ENCODE data around the gene GLI1.

Gene GLI1

GRCh38 chr12:57461917-57462250 is 2.3 kb downstream of the GLI1 start:
- Histone ChIP-seq H3K79me2 (ENCODE audit: insufficient read depth, low read length) (no peaks in the 10 kb centered on the region; the same call in 1 of the 2 replicates), H3K27ac (ENCODE audit: low read depth, low read length) (peak overlapping the region; percentile 53), H3K4me2 (ENCODE audit: low read depth, low read length, poor library complexity, severe bottlenecking) (peak overlapping the region; percentile 89), H3F3A (ENCODE audit: insufficient read depth) (peaks cover 14% of the 10 kb centered on the region), H2AFZ (ENCODE audit: low read depth, low read length, severe bottlenecking) (peak overlapping the region; percentile 61), H4K20me1 (ENCODE audit: low read depth, low read length) (no peaks in the 10 kb centered on the region), H3K27me3 (ENCODE audit: low read length) (no peaks in the 10 kb centered on the region), H3K9ac (ENCODE audit: low read length) (peak overlapping the region; percentile 59), H3K9me3 (ENCODE audit: insufficient read depth, low read length) (no peaks in the 10 kb centered on the region), H3K36me3 (ENCODE audit: low read length) (no peaks in the 10 kb centered on the region), H3K9me2 (replicated peaks; ENCODE audit: insufficient read depth, low read length) (no peaks in the 10 kb centered on the region), H3K4me3 (ENCODE audit: insufficient read depth, low read length, poor library complexity, severe bottlenecking) (peak overlapping the region; percentile 96)
- TF ChIP-seq EZH2phosphoT487 (conservative IDR thresholded peaks at IDR 0.05; ENCODE audit: low read length) = no peak
- TF ChIP-seq, protein P1, sequence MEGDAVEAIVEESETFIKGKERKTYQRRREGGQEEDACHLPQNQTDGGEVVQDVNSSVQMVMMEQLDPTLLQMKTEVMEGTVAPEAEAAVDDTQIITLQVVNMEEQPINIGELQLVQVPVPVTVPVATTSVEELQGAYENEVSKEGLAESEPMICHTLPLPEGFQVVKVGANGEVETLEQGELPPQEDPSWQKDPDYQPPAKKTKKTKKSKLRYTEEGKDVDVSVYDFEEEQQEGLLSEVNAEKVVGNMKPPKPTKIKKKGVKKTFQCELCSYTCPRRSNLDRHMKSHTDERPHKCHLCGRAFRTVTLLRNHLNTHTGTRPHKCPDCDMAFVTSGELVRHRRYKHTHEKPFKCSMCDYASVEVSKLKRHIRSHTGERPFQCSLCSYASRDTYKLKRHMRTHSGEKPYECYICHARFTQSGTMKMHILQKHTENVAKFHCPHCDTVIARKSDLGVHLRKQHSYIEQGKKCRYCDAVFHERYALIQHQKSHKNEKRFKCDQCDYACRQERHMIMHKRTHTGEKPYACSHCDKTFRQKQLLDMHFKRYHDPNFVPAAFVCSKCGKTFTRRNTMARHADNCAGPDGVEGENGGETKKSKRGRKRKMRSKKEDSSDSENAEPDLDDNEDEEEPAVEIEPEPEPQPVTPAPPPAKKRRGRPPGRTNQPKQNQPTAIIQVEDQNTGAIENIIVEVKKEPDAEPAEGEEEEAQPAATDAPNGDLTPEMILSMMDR (IDR thresholded peaks at IDR 0.05; ENCODE audit: insufficient read depth, low read length, poor library complexity, severe bottlenecking) = no peak

- Histone ChIP-seq H4K20me1 (ENCODE audit: low read depth, low read length) (no peaks in the 10 kb centered on the region), H3K4me2 (ENCODE audit: low read depth, low read length, poor library complexity, severe bottlenecking) (peak overlapping the region; percentile 89), H3K4me3 (ENCODE audit: insufficient read depth, low read length, poor library complexity, severe bottlenecking) (peak overlapping the region; percentile 96), H3K27me3 (ENCODE audit: low read length) (no peaks in the 10 kb centered on the region), H3K9ac (ENCODE audit: low read length) (peak overlapping the region; percentile 59), H2AFZ (ENCODE audit: low read depth, low read length, severe bottlenecking) (peak overlapping the region; percentile 61), H3K79me2 (ENCODE audit: insufficient read depth, low read length) (no peaks in the 10 kb centered on the region; the same call in 1 of the 2 replicates), H3F3A (ENCODE audit: insufficient read depth) (peaks cover 14% of the 10 kb centered on the region), H3K36me3 (ENCODE audit: low read length) (no peaks in the 10 kb centered on the region), H3K27ac (ENCODE audit: low read depth, low read length) (peak overlapping the region; percentile 53), H3K9me3 (ENCODE audit: insufficient read depth, low read length) (no peaks in the 10 kb centered on the region), H3K9me2 (replicated peaks; ENCODE audit: insufficient read depth, low read length) (no peaks in the 10 kb centered on the region)
- TF ChIP-seq, protein P1 (IDR thresholded peaks at IDR 0.05; ENCODE audit: insufficient read depth, low read length, poor library complexity, severe bottlenecking) = peak; percentile 93
- TF ChIP-seq EZH2phosphoT487 (conservative IDR thresholded peaks at IDR 0.05; ENCODE audit: low read length) = no peak
These were observed 2.8 kb downstream of the GLI1 start for GRCh38 chr12:57462251-57462911.

DNA sequence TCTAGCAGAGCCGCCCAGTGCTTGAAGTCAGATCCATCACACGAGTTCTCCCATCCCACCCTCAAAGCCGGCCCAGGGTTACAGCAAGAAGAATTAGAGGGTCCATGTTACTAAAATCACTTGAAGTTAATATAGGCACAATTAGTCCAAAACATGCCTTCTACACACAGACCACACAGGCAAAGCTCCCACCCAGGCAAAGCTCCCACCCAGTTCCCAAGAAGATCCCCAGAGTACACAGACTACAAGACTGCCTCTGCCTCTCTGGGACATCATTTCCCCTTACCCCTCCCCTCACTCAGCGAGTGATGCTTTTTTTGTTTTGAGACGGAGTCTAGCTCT is 3.3 kb downstream of the GLI1 start:
- Histone ChIP-seq H3K9ac (ENCODE audit: low read length) (no peak overlapping the region), H4K20me1 (ENCODE audit: low read depth, low read length) (no peaks in the 10 kb centered on the region), H3K9me2 (replicated peaks; ENCODE audit: insufficient read depth, low read length) (no peaks in the 10 kb centered on the region), H3K9me3 (ENCODE audit: insufficient read depth, low read length) (no peaks in the 10 kb centered on the region), H3K4me3 (ENCODE audit: insufficient read depth, low read length, poor library complexity, severe bottlenecking) (no peak overlapping the region), H3K79me2 (ENCODE audit: insufficient read depth, low read length) (no peaks in the 10 kb centered on the region; the same call in 1 of the 2 replicates), H3K36me3 (ENCODE audit: low read length) (no peaks in the 10 kb centered on the region), H3K4me2 (ENCODE audit: low read depth, low read length, poor library complexity, severe bottlenecking) (no peak overlapping the region), H3K27ac (ENCODE audit: low read depth, low read length) (no peak overlapping the region), H2AFZ (ENCODE audit: low read depth, low read length, severe bottlenecking) (no peak overlapping the region), H3K27me3 (ENCODE audit: low read length) (no peaks in the 10 kb centered on the region), H3F3A (ENCODE audit: insufficient read depth) (peaks cover 14% of the 10 kb centered on the region)
- TF ChIP-seq, protein P1 (IDR thresholded peaks at IDR 0.05; ENCODE audit: insufficient read depth, low read length, poor library complexity, severe bottlenecking) = no peak
- TF ChIP-seq EZH2phosphoT487 (conservative IDR thresholded peaks at IDR 0.05; ENCODE audit: low read length) = no peak
